Neural cell (in vitro differentiated cells): Measurements from ENCODE around the gene GABRR1. TPM values are rescaled to one million over a fixed set of nuclear protein-coding genes. Genes with fewer than 3 reads are reported as not detected.

Experiments used
- H2AFZ ChIP-seq: fragments of 200-600, 300-800 bp; sonication (generic), shearing (Covaris generic); 2 replicates; pipeline ENCODE4 v1.6.0; 2014; ENCODE audit warnings: low read depth, mild to moderate bottlenecking, antibody characterized with exemption, low read length, moderate library complexity
- H3F3A ChIP-seq: fragments of 200-600 bp; shearing (Covaris generic); 2 replicates; pipeline ENCODE4 v1.6.1; 2016; ENCODE audit warnings: mild to moderate bottlenecking, moderate library complexity, mixed read lengths, antibody characterized with exemption, low read length; ENCODE audit not compliant: insufficient read depth, poor library complexity, severe bottlenecking
- H3K27ac ChIP-seq: fragments of 200-600, 300-800 bp; sonication (generic), shearing (Covaris generic); 2 replicates; pipeline ENCODE4 v1.5.1; 2014; ENCODE audit warnings: mild to moderate bottlenecking, low read length, moderate library complexity
- H3K27me3 ChIP-seq: fragments of 300-800, 200-600 bp; sonication (generic), shearing (Covaris generic); 2 replicates; pipeline ENCODE4 v1.6.0; 2014; ENCODE audit warnings: mild to moderate bottlenecking, low read depth, low read length, moderate library complexity; ENCODE audit not compliant: insufficient read depth
- H3K36me3 ChIP-seq: fragments of 300-800, 200-600 bp; sonication (generic), shearing (Covaris generic); 2 replicates; pipeline ENCODE4 v1.5.1; 2014; ENCODE audit warnings: mild to moderate bottlenecking, antibody characterized with exemption, low read length, moderate library complexity; ENCODE audit not compliant: insufficient read depth
- H3K4me2 ChIP-seq: fragments of 300-800, 200-600 bp; sonication (generic), shearing (Covaris generic); 2 replicates; pipeline ENCODE4 v1.6.0; 2014; ENCODE audit warnings: mild to moderate bottlenecking, low read length
- H3K4me3 ChIP-seq: fragments of 300-800, 200-600 bp; sonication (generic), shearing (Covaris generic); 2 replicates; pipeline ENCODE4 v1.5.1; 2014; ENCODE audit warnings: mild to moderate bottlenecking, low read length, moderate library complexity
- H3K79me2 ChIP-seq: fragments of 200-600 bp; shearing (Covaris generic); replicated peaks from 2 replicates; pipeline ENCODE4 v1.6.0; 2014; ENCODE audit warnings: mild to moderate bottlenecking, low read length, moderate library complexity; ENCODE audit not compliant: insufficient read depth
- H3K9ac ChIP-seq: fragments of 300-800, 200-600 bp; sonication (generic), shearing (Covaris generic); 2 replicates; pipeline ENCODE4 v1.6.1; 2016; ENCODE audit warnings: mild to moderate bottlenecking, low read length, mixed read lengths
- H3K9me2 ChIP-seq: fragments of 200-600 bp; shearing (Covaris generic); 2 replicates; pipeline ENCODE4 v1.6.1; 2016; ENCODE audit warnings: mild to moderate bottlenecking, low read length, mixed read lengths; ENCODE audit not compliant: insufficient read depth
- H3K9me3 ChIP-seq: fragments of 200-600, 300-800 bp; sonication (generic), shearing (Covaris generic); 2 replicates; pipeline ENCODE4 v1.6.1; 2016; ENCODE audit warnings: mild to moderate bottlenecking, mixed run types, low read length, moderate library complexity, mixed read lengths
- H4K20me1 ChIP-seq: fragments of 200-600 bp; shearing (Covaris generic); 2 replicates; pipeline ENCODE4 v1.6.1; 2016; ENCODE audit warnings: mild to moderate bottlenecking, mixed run types; ENCODE audit not compliant: insufficient read depth
- CTCF ChIP-seq: fragments of 450-650 bp; IDR thresholded peaks from 2 replicates; pipeline ENCODE4 v1.5.1; 2014; ENCODE audit warnings: antibody characterized with exemption, mild to moderate bottlenecking, moderate library complexity; ENCODE audit not compliant: poor library complexity, severe bottlenecking
- EP300 ChIP-seq: fragments of 450-650 bp; conservative IDR thresholded peaks from 2 replicates; pipeline ENCODE4 v1.6.1; 2014; ENCODE audit warnings: antibody characterized with exemption, mild to moderate bottlenecking, moderate library complexity; ENCODE audit not compliant: poor library complexity, severe bottlenecking
- EZH2 ChIP-seq: fragments of 200-600, 300-800 bp; shearing (Covaris generic), sonication (generic); IDR thresholded peaks from 2 replicates; pipeline ENCODE4 v1.6.1; 2014; ENCODE audit warnings: antibody characterized with exemption, low read length, borderline replicate concordance, mild to moderate bottlenecking; ENCODE audit not compliant: insufficient read depth, poor library complexity, severe bottlenecking
- MXI1 ChIP-seq: fragments of 450-650 bp; conservative IDR thresholded peaks from 2 replicates; pipeline ENCODE4 v1.6.1; 2014; ENCODE audit warnings: antibody characterized with exemption, mild to moderate bottlenecking; ENCODE audit not compliant: poor library complexity, severe bottlenecking
- POLR2AphosphoS5 ChIP-seq: IDR thresholded peaks from 2 replicates; pipeline ENCODE4 v1.6.1; 2012
- RAD21 ChIP-seq: fragments of 450-650 bp; conservative IDR thresholded peaks from 2 replicates; pipeline ENCODE4 v1.6.1; 2014; ENCODE audit warnings: antibody characterized with exemption, mild to moderate bottlenecking, moderate library complexity
- SMC3 ChIP-seq: fragments of 450-650 bp; conservative IDR thresholded peaks from 2 replicates; pipeline ENCODE4 v1.6.1; 2014; ENCODE audit warnings: antibody characterized with exemption, mild to moderate bottlenecking, moderate library complexity; ENCODE audit not compliant: poor library complexity
- TAF1 ChIP-seq: IDR thresholded peaks from 2 replicates; pipeline ENCODE4 v1.6.1; 2012; ENCODE audit warnings: low read depth
- polyA plus RNA-seq: library from polyadenylated mRNA; depleted of rRNA; stranded (reverse); fragments of >200 nt; gene quantifications from 2 replicates; pipeline ENCODE4 v1.2.3, GENCODE V29; 2014
- TF ChIP-seq, protein P1 (sequence below): IDR thresholded peaks from 2 replicates; pipeline ENCODE4 v1.6.1; 2012; ENCODE audit warnings: borderline replicate concordance

Gene GABRR1
- polyA plus RNA-seq, 1 donor from 2014 or later = not detected

GRCh38 chr6:89204096-89204495 lies 13.1 kb downstream of the GABRR1 start:
- Histone ChIP-seq H3K4me3 (no peak overlapping the region), H3K9me2 (no peaks in the 10 kb centered on the region), H3K36me3 (no peaks in the 10 kb centered on the region), H3K27ac (no peak overlapping the region), H3K27me3 (no peaks in the 10 kb centered on the region), H3K4me2 (no peak overlapping the region), H3K9ac (no peak overlapping the region), H3K9me3 (no peaks in the 10 kb centered on the region), H4K20me1 (no peaks in the 10 kb centered on the region), H2AFZ (no peak overlapping the region), H3K79me2 (no peaks in the 10 kb centered on the region), H3F3A (no peaks in the 10 kb centered on the region)
- no peak for TF ChIP-seq SMC3
- TF ChIP-seq EP300 = no peak
- TF ChIP-seq TAF1 = no peak
- TF ChIP-seq RAD21 = no peak
- no peak for TF ChIP-seq MXI1
- TF ChIP-seq, protein P1, sequence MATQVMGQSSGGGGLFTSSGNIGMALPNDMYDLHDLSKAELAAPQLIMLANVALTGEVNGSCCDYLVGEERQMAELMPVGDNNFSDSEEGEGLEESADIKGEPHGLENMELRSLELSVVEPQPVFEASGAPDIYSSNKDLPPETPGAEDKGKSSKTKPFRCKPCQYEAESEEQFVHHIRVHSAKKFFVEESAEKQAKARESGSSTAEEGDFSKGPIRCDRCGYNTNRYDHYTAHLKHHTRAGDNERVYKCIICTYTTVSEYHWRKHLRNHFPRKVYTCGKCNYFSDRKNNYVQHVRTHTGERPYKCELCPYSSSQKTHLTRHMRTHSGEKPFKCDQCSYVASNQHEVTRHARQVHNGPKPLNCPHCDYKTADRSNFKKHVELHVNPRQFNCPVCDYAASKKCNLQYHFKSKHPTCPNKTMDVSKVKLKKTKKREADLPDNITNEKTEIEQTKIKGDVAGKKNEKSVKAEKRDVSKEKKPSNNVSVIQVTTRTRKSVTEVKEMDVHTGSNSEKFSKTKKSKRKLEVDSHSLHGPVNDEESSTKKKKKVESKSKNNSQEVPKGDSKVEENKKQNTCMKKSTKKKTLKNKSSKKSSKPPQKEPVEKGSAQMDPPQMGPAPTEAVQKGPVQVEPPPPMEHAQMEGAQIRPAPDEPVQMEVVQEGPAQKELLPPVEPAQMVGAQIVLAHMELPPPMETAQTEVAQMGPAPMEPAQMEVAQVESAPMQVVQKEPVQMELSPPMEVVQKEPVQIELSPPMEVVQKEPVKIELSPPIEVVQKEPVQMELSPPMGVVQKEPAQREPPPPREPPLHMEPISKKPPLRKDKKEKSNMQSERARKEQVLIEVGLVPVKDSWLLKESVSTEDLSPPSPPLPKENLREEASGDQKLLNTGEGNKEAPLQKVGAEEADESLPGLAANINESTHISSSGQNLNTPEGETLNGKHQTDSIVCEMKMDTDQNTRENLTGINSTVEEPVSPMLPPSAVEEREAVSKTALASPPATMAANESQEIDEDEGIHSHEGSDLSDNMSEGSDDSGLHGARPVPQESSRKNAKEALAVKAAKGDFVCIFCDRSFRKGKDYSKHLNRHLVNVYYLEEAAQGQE = no peak
- TF ChIP-seq CTCF = no peak
- no peak for TF ChIP-seq POLR2AphosphoS5
- no peak for TF ChIP-seq EZH2

- H3F3A ChIP-seq = no peaks in the 10 kb centered on the region
- no peaks in the 10 kb centered on the region for H3K9me2 ChIP-seq
- H3K27ac ChIP-seq = no peak overlapping the region
- H2AFZ ChIP-seq = no peak overlapping the region
- H3K9me3 ChIP-seq = no peaks in the 10 kb centered on the region
- no peaks in the 10 kb centered on the region for H3K79me2 ChIP-seq
- no peak overlapping the region for H3K4me2 ChIP-seq
- TF ChIP-seq CTCF = no peak
- no peak for TF ChIP-seq POLR2AphosphoS5
- no peak for TF ChIP-seq EP300
- TF ChIP-seq EZH2 = no peak
- no peak for TF ChIP-seq TAF1
- no peak for TF ChIP-seq SMC3
- TF ChIP-seq, protein P1 = no peak
- no peak for TF ChIP-seq MXI1
- TF ChIP-seq RAD21 = no peak
- H4K20me1 ChIP-seq = no peaks in the 10 kb centered on the region
- H3K9ac ChIP-seq = no peak overlapping the region
- H3K36me3 ChIP-seq = no peaks in the 10 kb centered on the region
- no peaks in the 10 kb centered on the region for H3K27me3 ChIP-seq
- H3K4me3 ChIP-seq = no peak overlapping the region
Observed at GRCh38 chr6:89200706-89201215, 16.4 kb downstream of the GABRR1 start.
